IPS DF 4.7 (cell line): Measurements from ENCODE around the gene SPATA6.
"Not testable (repeated sequence)": the region's sequence is repeated elsewhere in the genome, so short reads cannot be mapped to it uniquely, and the experiment has no call there.

Experiments
- DNase-seq: peaks from one replicate; pipeline ENCODE4 v3.0.0-alpha.2; 2013; ENCODE audit warnings: low spot score; ENCODE audit errors: extremely low read depth

Gene SPATA6

DNA sequence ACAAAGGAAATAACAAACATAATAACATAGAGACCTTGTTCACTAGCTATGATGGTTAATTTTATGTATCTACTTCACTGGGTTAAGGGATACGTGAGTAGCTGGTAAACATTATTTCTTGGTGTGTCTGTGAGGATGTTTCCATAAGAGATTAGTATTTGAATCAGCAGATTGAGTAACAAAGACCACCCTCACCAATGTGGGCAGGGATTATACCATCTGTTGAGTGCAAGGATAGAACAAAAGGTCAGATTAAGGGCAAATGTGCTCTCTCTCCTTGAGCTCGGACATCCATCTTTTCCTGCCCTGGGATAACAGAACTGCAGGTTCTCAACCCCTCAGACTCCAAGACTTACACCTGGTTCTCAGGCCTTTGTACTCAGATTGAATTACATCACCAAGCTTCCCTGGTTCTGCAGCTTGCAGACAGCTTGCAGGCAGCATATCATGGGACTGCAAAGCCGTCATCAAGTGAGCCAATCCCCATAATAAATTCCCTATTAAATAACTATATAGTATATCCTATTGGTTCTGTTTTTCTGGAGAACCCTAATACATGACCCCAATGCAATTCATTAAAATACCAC is 9.2 kb downstream of the SPATA6 start:
- no peak for DNase-seq

- no peak for DNase-seq
These were observed 21.5 kb downstream of the SPATA6 start for GRCh38 chr1:48450505-48450904.

DNA sequence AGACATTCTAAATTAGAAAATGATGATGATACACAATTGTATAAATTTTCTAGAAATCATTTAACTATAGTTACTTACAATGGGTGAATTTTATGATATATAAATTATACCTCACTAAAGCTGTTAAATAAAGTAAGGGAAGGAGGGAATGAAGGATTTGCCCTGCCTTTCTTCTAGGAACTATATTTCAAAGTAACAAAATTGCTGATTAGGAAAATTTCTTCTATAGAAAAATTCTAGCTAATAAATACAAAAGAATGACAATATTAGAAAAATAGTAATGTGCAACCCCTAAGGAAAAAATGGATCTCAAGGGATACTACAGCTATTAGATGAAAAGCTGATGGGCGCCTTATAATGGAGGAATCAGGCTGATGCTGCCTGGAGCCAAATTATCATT is 23.1 kb downstream of the SPATA6 start:
- DNase-seq: no peak

GRCh38 chr1:48444186-48444585 is 27.8 kb downstream of the SPATA6 start:
- DNase-seq: not testable (repeated sequence)

DNA sequence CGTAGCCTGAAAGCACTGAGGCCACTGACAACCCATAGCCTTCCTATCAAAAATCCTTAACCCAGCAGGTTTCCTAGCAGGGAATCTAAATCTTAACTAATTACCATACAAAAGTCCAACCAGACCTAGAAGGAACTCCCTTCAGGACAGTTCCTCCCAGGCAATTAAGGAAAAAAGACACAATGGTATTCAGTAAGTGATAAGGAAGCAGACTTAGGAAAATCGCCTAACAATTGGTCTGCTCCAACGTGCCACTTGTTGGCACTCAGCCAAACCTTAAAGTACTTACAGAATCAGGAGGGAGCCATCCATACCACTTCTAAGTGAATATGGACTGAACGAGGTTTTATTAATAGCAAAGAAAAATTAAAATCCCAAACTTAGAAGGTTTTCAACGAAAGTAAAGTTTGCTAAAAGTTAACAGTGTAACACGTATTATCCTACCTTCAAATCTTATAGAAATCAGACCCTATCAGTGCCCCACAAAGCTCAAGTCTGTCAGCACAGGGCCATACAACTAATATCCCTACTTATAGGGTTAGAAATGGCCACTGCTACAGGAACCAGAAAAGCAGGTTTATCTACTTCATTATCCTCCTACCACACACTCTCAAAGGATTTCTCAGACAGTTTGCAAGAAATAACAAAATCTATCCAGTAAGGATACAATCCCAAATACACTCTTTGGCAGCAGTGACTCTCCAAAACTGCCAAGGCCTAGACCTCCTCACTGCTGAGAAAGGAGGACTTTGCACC is 29.0 kb downstream of the SPATA6 start:
- no peak for DNase-seq

- DNase-seq: not testable (repeated sequence)
These were observed 31.2 kb downstream of the SPATA6 start for GRCh38 chr1:48440786-48441185.

DNA sequence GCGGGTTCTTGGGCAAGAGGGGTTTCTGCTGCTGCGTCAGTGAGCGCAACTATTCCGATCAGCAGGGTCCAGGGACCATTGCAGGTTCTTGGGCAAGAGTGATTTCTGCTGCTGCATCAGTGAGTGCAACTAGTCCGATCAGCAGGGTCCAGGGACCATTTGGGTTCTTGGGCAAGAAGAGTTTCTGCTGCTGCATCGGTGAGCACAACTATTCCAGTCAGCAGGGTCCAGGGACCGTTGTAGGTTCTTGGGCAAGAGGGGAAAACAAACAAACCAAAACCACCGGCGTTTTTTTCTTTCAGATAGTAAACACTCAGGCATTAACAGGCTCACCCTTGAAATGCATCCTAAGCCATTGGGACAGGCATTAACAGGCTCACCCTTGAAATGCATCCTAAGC is 32.6 kb downstream of the SPATA6 start:
- DNase-seq: no peak

DNA sequence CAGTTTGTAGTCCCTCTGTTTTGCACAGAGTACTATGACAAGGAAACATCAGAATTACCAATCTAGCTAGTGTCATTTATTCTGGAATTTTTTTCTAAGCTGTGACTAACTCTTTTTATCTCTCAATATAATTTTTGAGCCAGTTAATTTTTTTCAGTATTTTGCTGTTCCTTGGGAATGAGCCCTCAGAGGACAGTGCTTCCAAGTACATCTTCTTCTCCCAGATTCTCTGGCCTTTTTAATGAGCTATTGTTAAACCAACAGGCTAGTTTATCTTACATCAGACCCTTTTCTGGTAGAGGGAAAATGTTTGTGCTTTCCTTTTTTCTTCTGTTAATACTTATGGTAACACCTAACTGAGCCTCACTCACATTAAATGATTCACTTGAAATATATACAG is 34.6 kb downstream of the SPATA6 start:
- not testable (repeated sequence) for DNase-seq

DNA sequence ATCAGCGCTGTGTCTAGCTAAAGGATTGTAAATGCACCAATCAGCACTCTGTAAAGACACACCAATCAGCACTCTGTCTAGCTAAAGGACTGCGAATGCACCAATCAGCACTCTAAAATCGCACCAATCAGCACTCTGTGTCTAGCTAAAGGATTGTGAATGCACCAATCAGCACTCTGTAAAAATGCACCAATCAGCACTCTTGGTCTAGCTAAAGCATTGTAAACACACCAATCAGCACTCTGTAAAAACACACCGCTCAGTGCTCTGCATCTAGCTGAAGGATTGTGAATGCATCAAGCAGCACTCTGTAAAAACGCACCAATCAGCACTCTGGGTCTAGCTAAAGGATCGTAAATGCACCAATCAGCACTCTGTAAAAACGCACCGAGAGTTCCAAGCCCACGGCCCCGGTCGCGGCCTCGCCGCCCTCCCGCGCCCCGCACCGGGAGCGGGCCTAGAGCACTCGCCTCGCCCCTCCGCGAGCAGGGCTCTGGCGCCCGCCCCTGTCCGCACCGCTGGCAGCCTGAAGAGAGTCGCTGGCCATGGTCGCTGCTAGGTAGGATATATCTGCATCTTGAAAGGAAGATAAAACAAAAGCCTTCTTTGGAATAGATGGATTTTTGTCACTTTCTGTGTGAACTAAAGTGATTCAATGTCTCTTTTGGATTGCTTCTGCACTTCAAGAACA is 36.5 kb downstream of the SPATA6 start:
- DNase-seq: not testable (repeated sequence)

DNA sequence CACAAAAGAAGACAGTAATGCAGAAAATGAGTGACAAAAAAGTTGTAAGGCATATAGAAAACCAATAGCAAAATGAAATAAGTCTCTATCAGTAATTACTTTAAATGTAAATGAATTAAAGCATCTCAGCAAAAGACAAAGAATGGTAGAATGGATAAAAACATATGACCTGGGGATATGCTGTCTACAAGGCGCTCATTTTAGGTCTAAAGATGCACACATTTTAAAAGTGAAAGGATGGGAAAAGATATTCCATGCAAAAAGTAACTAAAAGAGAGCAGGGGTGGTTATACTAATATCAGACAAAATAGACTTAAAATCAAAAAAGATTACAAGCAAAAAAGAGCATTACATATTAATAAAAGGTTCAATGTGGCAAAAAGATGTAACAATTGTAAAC is 41.2 kb downstream of the SPATA6 start:
- no peak for DNase-seq

DNA sequence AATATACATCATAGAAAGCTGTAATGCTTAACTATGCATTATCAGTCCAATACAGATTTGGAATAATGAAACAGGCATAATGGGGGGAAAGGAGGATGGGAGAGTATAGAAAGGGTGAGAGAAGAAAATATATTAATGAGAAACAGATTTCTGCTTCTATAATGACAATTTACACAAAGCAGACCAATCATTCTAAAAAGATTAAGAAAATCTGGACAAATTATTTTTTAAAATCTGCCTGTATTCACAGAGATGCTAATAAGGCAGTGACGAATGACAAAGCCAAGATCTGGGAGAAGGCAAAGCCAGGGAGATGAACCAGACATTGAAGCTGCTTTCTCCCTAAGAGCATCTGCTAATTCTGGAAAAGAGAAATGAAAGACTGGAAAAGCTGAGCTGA is 50.0 kb downstream of the SPATA6 start:
- no peak for DNase-seq

DNA sequence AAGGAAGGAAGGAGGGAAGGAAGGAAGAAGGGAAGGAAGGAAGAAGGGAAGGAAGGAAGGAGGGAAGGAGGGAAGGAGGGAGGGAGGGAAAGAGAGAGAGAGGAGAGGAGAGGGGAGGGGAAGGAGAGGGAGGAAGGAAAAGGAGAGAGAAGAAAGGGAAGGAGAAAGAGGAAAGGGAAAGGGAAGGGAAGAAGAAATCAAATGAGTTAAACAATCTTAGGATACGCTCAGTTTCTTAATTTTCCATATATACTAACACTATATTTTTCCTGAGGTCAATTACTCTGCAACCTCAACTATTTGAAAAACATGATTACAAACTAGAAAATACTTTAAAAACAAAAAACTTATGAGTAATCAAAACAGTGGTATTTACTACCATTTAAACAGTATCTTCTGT is 53.3 kb downstream of the SPATA6 start:
- DNase-seq: no peak

DNA sequence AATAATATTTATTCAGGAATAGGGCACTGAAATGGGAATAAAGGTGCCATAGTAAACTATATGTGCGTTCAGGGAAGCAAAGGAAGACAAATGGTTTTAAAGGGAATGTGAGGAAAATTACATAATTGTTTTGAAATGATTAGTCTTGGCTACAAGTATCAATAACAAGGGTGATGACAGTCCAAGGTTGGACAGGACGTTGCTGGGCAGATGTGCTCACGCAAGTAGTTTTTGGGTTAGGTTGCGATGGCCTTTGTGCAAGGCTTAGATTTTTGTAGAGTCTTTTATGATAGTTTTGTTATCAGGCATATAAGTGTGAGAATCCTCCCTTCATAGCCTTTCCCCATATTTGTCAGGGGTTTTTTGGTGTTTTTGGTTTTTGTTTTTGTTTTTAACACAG is 57.0 kb downstream of the SPATA6 start:
- no peak for DNase-seq

GRCh38 chr1:48414264-48414663 is 57.7 kb downstream of the SPATA6 start:
- no peak for DNase-seq

- DNase-seq: no peak
These were observed 66.1 kb downstream of the SPATA6 start for GRCh38 chr1:48405940-48406339.

DNA sequence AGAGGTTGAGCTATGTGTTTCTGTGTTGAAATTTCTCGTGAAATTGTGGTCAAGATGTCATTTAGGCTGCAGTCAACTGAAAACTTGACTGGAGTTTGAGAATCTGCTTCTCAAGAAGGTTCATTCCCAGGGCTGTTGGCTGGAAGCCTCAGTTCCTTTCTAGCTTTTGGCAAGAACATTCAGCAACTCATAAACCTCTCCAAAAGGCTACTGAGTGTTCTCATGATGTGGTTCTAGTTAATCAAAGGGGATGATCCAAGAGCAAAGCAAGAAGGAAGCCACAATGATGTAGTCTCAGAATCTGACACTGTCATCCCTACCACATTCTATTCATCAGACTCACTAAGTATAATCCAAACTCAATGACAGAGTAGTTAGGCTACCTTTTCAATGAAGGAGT is 66.6 kb downstream of the SPATA6 start:
- no peak for DNase-seq

GRCh38 chr1:48402599-48402998 is 69.4 kb downstream of the SPATA6 start:
- no peak for DNase-seq

GRCh38 chr1:48396208-48396607 is 75.8 kb downstream of the SPATA6 start:
- no peak for DNase-seq

DNA sequence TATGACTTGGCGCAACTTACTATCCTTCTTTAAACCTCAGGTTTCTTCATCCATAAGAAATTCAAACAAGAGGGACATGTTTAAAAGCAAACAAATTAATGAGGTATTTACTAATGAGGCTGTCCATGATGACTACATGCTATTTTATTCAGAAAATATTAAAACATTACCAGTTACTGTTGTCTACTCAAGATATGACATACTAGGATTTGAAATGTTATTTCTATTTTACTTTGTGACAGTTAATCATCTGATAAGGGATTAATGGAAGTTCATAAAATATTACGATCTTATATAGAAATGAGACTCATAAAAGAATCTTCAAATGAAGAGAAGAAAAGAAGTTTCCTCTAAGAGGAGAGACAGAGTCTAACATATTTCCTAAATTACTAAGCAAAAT is 80.1 kb downstream of the SPATA6 start:
- no peak for DNase-seq

DNA sequence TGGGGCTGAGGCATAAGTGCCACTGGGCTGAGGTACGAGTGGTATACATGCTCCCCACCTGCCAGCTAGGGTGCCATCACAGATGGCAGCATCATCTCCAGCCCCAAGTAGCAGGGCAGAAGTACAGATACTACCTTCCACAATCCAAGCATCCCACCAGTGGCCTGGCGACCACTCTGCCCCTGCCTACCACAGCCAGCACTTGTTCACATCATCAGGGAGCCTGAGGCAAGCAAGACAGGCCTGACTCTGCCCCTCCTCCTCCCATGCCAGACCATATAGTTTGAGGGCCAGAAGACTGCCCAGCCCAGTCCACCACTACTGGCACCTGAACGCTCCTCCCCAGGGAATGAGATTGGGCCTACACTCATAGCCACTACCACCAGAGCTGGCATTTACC is 84.6 kb downstream of the SPATA6 start:
- no peak for DNase-seq

DNA sequence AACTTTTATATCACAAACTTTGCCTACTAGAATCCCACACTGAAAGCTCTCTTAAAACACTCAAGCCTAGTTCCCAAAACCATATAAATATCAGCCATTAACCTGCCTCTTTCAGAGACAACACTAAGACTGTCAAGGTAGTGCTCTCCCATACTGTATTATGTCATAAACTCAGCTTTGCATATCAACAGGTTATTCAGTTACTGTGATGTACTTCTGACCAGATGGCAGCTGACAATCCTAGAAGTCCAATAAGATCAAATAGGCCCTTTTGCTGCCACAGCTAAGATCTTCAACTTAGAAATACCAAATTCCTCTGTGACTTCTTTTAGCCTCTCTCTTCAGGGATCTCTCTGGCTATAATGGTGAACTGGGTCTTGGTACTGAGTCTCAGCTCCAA is 97.2 kb downstream of the SPATA6 start:
- DNase-seq: no peak

DNA sequence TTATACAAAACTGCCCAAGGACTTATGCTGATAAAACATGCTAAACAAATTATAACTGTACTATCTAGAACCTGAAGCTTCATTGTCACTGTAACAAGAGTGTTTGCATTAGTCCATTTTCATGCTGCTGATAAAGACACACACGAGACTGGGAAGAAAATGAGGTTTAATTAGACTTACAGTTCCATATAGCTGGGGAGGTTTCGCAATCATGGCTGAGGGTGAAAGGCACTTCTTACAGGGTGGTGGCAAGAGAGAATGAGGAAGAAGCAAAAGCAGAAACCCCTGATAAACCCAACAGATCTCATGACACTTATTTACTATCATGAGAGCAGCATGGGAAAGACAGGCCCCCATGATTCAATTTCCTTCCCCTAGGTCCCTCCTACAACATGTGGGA is 100.4 kb downstream of the SPATA6 start:
- DNase-seq: no peak

GRCh38 chr1:48362901-48363300 is 109.1 kb downstream of the SPATA6 start:
- DNase-seq: no peak
